ENCODE measurements around the gene PSMD11.
A peak's percentile ranks its signal among the peaks of the same experiment; 100 is the strongest.

The PSMD11 gene

DNA sequence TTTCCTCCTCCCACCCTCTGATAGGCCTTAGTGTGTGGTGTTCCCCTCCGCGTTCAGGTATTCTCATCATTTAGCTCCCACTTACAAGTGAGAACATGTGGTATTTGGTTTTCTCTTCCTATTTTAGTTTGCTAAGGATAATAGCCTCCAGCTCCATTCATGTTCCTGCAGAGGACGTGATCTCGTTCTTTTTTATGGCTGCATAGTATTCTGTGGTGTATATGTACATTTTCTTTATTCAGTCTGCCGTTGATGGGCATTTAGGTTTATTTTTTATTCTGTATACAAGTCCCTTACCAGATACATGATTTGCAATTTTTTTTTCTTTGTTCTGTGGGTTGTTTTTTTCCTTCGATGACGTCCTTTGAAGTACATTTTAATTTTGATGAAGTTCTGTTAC is 23.6 kb downstream of the PSMD11 start:
- no peak for DNase-seq

DNA sequence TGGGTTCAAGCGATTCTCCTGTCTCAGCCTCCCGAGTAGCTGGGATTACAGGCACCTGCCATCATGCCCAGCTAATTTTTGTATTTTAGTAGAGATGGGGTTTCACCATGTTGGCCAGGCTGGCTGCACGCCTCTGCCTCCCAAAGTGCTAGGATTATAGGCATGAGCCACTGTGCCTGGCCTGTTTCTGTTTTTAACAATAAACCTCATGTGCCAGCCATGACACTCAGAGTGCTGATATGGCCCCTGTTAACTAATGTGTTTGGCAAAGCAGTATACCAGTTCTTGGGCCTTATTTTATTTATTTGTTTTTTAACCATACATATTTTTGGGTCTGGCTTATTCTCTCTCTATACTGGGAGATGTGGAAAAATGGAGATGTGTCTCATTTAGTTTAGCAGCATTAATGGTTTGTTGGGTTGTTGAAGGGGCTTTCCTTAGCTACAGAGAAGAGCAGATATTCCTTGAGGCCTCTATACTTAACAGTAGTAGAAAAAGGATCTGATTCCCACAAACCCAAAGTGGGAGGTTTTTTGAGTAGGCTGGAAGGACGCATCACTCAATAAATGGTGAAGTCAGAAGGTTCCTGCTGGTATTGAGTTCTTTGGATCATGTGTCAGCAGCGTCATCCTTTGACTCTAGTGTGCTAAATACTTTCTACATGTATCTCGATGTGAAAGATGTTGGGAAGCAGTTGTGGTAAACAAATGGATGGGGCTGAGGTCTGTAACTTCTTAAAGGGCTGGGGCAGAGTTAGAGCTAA is 26.3 kb downstream of the PSMD11 start:
- DNase-seq: no peak

DNA sequence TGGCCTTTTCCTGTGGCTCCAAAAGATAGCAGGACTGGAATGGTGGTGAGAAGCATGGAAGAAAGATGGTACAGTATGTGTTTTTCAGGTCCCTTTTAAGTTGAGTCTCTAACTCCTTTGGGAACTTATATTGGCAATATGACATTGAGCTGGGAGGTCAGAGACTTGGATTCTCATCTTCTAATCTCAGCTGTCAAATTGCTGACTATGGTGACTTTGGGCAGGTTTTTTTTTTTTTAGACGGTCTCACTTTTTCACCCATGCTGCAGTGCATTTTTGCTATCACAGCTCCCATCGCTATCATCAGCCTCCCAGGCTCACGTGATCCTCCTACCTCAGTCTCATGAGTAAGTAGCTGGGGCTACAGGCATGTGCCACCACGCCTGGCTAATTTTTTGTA is 27.3 kb downstream of the PSMD11 start:
- no peak for DNase-seq

DNA sequence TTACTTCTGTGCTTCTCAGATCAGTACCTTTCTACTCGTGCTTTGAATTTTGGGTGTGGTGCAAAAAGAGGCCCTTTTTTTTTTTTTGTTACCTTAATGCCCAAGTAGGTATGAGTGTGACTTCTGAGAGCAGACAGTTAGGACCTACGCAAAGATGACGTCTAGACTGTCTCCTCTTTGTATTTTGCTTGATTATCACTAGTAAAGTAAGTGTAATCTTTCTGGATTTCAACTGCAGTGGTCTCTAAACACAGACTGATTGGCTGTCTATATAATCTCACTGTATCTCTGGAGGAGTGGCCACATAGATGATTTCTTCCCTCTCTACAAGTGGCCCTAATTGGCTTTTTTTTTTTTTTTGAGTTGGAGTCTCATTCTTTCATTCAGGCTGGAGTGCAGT is 30.9 kb downstream of the PSMD11 start:
- no peak for DNase-seq

DNA sequence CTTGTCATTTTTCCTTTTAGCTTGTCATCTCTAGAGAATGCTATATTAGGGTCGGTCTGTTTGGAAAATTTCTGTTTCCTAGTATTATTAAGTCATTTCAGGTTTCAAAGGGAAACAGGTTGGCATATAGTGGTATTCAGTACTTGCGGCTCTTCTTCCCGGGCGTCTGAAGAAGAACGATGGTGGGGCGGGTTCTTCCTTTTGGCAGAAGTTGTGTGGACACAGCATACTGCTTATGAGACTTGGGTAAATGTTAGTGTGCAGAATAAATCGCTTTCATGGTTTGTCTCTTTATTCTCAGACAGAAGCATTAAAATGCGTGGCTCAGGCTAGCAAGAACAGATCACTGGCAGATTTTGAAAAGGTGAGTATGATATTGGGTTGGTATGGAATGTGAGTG is 32.9 kb downstream of the PSMD11 start:
- DNase-seq: no peak

DNA sequence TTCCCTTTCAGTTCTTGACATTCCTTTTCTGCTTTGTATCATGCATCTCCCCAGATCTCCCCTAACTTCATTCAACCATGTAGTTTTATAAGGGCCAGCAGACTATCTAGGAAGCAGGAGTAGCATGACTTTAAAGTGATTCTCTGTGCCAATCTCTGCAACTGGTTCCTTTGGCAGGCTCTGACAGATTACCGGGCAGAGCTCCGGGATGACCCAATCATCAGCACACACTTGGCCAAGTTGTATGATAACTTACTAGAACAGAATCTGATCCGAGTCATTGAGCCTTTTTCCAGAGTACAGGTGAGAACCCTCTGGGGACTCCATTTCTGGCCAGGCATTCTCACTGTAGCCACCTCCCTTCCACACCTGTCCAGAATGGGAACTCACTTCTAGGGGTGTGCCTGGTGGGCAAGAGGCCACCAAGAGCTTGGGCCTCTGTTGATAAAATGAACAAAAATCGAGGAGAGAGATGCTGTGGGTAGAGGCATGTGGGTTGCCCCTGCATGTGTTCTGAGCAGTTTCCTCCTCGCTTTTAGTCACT is 34.8 kb downstream of the PSMD11 start:
- DNase-seq: no peak

DNA sequence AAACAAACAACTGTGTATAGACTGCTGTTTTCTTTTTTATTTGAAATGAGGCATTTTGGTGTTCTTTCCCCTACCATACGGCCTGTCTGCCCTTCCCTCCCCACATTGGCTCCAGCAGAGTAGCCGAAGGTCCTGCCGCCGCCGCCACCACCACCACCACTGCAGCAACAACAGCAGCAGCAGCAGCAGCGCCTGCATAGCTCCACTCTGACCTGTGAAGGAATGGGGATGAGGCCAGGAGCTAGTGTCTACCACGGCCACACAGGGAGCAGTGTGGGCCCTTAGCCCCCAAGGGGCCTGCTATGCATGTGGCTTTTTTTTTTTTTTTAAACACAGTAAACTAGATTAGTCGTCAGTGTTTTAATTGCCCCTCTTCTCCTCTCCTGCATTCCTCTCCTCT is 36.9 kb downstream of the PSMD11 start:
- no peak for DNase-seq

DNA sequence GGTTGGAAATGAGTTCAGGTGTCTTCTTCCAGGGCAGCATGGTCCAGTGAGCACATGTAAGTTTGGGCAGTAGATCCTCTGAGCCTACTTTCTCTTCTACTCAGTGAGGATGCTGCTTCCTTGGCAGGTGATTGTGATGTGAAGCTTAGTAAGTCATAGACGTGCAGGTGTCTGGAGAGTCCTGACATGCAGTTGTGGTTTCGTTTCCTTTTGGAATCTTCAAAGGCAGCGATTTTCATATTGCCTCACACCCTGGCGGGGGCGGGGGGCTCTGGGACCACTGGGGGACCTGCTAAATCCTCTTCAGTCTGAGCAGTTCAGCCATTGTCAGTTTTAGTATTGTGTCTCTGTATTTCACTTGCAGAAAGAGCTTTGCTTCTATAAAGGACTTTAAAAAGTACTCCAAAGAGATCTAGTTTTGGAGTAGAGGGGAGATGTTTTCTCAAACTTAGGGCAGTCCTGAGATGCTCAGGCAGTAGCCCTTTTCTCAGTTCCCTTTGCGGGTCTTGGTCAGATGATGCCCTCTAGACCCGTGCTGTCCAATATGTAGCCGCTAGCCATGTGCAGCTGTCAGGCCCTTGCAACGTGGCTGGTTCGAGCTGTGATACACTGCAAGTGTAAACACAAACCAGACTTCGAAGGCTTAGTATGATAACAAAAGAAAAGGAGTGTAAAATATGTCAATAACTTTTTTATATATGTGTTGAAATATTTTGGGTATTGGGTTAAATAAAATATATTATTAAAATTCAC is 38.4 kb downstream of the PSMD11 start:
- DNase-seq: no peak

DNA sequence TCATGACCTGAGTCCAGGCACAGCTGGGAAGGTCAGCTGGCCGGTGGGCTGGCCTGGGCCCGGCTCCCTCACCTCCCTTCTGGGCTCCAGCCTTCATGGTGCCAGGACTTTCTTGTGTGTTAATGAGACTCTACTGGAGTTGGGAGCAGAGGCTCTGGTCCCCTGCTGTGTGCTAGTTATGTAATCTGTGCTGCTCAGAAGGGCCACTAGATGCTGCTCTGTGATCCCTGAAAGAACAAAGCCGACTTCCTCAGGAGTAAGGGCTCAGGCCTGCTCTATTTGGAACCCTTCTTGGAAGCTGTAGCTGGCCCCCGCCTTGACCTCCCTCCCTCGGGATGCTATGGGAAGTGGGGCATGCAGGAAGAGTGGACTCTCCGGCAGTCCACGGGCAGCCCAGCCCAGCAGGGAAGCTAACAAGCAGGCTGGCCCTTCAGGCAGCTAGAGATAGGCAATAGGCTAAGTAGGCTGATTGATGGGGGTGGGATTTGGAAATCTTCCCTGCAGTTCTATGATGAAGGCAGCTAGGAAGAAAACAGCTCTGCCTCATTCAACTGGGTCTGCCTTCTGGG is 39.2 kb downstream of the PSMD11 start:
- DNase-seq: peak; percentile 94

DNA sequence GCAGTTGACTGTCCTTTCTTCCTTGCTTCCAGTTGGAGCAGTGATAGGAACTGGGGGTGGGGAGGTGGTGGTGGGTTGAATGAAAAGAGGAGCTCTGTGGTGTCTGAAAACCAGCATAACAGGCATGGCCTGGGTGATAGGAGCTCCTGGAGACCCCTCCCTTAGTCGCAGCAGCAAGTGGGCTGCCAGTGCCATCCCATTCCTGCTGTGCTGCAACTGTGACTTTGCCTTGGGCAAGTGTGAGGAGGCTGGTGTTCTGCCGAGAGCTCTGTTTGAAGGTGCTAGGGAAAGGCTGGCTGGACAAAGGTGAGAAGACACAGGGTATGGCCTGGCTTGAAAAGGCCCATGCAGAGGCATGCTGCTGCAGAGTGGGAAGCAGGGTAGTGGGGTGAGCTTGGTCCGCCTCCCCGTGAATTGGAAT is 39.7 kb downstream of the PSMD11 start:
- no peak for DNase-seq

DNA sequence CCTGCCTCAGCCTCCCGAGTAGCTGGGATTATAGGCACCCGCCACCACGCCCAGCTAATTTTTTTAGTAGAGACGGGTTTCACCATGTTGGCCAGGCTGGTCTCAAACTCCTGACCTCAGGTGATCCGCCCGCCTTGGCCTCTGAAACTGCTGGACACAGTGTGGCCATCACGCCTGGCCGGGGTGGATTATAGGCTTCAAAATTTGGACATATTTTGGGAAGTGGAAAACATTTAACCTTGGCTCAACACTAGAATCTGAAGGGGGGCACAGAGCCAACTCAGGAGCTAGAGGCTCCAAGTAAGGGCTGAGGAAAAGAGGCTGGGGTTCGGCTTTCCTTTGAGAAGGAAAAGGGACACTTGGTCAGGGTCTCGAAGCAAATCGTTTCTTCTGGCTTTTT is 40.3 kb downstream of the PSMD11 start:
- no peak for DNase-seq

DNA sequence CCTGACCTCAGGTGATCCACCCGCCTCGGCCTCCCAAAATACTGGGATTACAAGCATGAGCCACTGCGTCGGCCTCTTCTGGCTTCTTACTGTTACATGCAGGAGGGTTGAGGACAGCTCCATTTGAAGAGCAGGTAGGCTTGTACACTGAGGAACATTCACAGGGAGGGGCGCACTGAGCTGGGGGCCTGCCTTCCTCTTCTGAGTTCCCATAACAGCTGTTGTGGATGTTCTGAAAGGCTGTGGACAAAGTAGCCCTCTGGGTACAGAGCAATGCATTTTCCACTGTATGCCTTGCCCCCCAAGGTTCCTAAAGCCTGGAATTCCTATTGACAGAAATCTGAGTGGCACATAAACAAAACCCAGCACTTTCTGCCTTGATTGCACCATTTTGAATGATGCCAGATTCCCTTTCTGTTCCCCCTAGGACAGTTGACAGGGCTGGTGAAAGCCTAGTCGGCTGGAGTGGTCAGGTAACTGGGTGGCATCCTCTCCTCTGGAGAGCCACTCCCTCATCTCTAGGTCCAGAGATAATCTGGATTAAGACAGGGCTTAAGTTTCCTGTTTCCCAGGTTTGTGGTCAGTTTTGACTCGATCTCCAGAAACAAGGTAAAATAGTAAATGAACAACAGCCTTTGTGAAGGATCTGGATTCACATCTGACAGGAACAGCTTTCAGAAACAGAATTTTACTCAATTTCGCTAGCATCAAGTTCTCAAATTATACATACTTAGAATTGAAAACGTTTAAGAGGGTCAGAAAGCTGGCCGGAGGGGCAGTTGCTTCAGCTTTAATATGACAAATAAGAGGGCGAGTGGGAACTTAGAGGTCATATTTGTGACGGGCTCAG is 41.2 kb downstream of the PSMD11 start:
- DNase-seq: peak; percentile 11

DNA sequence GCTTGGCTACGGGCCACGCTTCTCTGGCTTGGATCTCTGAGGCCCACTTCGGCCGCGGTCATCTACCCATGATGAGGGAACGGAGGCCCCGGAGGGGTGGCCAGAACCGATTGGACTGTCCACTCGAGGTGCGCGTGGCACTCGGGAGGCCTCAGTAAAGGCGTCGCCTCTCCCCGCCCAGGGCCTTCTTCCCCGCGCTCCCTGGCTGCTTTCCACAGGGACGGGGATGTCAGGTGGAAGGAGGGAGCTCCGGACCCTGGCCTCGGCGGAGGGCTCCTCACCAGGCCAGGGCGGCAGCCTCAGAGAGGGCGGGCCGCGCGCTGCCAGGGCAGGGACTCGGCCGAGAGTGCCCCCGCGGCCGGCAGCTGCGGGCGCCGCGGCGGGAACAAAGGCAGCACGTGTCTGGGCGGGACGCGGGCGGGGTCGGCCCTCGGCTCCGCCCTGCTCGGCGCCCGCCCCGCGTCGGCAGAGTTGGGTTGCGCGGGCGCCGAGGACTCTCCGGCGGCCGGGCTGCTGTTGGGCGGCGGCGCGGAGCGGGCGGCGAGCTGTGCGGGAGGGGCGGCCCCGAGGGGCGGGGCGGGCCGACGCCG is 41.9 kb downstream of the PSMD11 start:
- peak; percentile 91 for DNase-seq

DNA sequence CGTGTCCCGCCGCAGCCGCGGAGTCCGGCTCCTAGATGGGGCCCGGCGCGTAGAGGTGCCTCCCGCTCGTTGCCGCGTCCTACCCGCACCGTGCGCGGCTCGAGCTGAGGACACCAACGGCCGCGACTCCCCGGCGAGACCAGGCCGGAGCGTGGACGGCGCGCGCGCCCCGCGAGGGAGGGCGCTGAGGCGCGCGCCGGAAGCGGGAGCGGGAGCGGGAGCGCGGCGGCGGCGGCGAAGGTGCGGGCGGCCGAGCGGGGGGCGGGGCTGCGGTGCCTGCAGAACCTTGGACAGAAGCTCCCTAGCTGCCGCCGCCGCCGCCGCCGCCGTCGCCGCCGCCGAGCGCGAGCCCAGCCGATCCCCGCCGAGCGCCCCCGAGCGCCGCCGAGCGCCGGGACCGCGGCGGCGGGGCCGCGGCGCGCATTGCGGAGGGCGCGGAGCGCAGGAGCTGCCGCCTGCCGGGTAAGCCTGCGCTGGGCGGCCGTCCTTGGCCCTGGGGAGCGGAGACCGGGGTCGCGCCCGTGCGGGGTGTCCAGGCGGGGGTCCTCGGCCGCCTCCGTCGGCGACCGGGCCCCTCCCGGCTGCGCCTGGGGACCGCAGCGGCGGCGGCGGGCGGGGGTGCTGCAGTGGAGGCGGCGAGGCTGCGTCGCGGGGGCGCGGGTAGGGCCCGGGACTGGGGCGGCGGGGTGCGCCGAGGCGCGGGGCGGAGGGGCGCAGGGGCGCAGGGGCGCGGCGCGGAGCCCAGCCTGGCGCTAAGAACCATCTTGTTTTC is 42.6 kb downstream of the PSMD11 start, which contains the start of gene CDK5R1:
TSS of gene CDK5R1 (plus strand) at position 293 of the 772 bp plus-strand sequence. CDS start 628 bp downstream, outside the sequence.
- DNase-seq: peak; percentile 66

DNA sequence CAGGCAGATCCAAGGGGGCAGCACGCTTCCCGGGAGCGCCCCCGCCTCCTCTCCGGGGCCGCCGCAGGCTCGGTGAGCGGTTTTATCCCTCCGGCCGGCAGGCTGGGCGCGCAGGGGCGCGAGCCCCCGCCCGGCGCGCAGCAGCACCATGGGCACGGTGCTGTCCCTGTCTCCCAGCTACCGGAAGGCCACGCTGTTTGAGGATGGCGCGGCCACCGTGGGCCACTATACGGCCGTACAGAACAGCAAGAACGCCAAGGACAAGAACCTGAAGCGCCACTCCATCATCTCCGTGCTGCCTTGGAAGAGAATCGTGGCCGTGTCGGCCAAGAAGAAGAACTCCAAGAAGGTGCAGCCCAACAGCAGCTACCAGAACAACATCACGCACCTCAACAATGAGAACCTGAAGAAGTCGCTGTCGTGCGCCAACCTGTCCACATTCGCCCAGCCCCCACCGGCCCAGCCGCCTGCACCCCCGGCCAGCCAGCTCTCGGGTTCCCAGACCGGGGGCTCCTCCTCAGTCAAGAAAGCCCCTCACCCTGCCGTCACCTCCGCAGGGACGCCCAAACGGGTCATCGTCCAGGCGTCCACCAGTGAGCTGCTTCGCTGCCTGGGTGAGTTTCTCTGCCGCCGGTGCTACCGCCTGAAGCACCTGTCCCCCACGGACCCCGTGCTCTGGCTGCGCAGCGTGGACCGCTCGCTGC is 43.3 kb downstream of the PSMD11 start:
- DNase-seq: peak; percentile 75

DNA sequence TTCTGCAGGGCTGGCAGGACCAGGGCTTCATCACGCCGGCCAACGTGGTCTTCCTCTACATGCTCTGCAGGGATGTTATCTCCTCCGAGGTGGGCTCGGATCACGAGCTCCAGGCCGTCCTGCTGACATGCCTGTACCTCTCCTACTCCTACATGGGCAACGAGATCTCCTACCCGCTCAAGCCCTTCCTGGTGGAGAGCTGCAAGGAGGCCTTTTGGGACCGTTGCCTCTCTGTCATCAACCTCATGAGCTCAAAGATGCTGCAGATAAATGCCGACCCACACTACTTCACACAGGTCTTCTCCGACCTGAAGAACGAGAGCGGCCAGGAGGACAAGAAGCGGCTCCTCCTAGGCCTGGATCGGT is 43.9 kb downstream of the PSMD11 start:
- no peak for DNase-seq

DNA sequence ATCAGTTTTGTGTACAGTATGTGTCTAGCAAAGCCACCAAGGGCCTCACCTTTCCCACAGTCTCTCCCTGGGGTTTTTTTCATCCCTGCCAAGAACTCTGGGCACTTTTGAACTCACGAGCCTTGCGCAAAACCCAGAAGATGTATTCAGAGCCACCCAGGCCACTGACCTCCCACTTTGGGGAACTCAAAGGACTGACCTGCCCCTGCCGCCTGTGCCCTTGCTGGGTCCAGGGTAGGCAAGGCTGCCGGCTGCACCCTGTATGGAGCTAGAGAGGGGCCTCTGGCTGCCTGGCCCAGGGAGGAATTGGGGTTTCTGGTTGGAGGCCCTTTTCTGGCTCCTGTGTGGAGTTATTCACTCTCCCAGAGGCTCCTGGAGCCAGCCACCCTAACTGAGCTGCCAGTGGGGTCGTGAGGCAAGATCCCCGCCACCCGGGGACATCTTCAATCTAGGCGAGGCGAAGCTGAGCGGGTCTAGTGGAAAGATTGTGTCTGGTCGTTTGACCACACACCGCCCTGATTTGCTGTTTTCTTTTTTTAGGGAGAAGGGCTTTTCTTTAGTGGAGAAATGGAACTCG is 44.4 kb downstream of the PSMD11 start:
- DNase-seq: no peak

DNA sequence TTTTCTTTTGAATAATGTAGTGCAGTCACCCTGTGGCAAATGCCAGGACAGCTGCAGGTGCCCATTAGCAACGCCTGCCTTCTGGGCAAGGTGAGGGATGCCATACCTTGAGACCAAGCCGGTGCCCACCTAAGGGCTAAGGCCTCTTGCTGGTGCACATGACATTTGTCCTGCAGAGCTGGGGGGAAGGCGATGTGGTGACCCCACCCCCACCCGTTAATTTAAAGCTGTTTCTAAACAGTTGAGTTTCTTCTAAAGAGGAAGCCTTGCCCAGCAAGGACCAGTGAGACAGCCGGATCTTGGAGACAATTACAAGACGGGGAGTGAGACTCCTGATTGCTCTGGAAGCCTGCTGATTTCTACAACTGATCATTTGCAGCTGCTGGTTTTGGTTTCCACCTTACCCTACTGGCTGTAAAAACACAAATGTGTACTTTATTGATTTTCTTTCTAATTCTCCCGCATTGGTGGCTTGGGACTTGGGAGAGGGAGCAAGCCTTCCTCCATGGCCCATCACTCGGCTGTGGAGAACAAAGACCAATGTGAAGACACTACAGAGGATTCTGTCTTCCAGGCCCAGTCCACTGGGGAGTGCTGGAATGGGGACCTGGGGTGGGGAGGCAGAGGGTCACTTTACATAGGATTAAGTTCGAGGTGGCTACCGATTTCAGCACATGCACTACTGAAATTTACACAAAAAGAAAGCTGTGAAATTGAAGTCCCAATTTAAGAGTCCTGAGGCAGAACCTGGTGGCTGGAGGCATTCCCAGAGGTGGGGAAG is 45.2 kb downstream of the PSMD11 start:
- DNase-seq: no peak

DNA sequence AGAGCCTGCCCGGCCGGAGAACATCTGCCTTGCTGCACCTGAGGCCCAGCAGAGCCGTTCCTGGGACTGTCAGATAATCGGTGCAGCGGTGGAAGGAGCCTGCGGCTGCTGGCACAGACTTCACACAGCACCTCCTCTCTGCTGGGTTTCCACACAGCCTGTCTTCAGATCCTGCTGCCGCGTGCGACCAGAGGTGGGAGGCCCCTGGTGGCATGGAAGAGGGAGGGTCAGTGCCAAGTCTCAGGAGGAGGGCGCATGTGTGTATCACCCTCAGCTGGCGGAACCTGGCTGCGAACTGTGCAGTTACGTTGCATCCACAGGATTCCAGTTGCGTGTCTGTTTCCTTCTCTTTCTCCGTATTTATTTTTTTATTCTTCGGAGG is 45.8 kb downstream of the PSMD11 start:
- peak; percentile 49 for DNase-seq
